Mesendoderm (in vitro differentiated cells): ENCODE results near the gene COPG2.
A peak's percentile ranks its signal among the peaks of the same experiment; 100 is the strongest.
"Not testable (repeated sequence)": the region's sequence is repeated elsewhere in the genome, so short reads cannot be mapped to it uniquely, and the experiment has no call there.

ENCODE experiments used
- DNase-seq: peaks from one replicate; pipeline ENCODE4 v3.0.0; 2013
- H2AK5ac ChIP-seq: 2 replicates; pipeline ENCODE4 v1.6.1; 2013; ENCODE audit warnings: low read length, inconsistent platforms
- H2BK120ac ChIP-seq: 2 replicates; pipeline ENCODE4 v1.6.1; 2013; ENCODE audit warnings: low read depth, mild to moderate bottlenecking, low read length, moderate library complexity, mixed read lengths
- H2BK15ac ChIP-seq: replicated peaks from 2 replicates; pipeline ENCODE4 v1.6.1; 2013; ENCODE audit warnings: low read depth, mild to moderate bottlenecking, moderate library complexity
- H2BK5ac ChIP-seq: 2 replicates; pipeline ENCODE4 v1.6.1; 2013; ENCODE audit warnings: low read length, inconsistent platforms
- H3K18ac ChIP-seq: 2 replicates; pipeline ENCODE4 v1.6.1; 2013; ENCODE audit warnings: mild to moderate bottlenecking, low read length, mixed read lengths
- H3K23ac ChIP-seq: one replicate; pipeline ENCODE4 v1.6.1; 2013; ENCODE audit warnings: low read length
- H3K27ac ChIP-seq: 2 replicates; pipeline ENCODE4 v1.5.1; 2013; ENCODE audit warnings: low read depth, mild to moderate bottlenecking, inconsistent platforms, low read length, moderate library complexity
- H3K27me3 ChIP-seq: 2 replicates; pipeline ENCODE4 v1.6.1; 2013; ENCODE audit warnings: low read length, control low read depth, mild to moderate bottlenecking, inconsistent platforms; ENCODE audit not compliant: insufficient read depth, poor library complexity
- H3K36me3 ChIP-seq: 2 replicates; pipeline ENCODE4 v1.6.1; 2013; ENCODE audit warnings: low read length, inconsistent platforms; ENCODE audit not compliant: control insufficient read depth, insufficient read depth
- H3K4ac ChIP-seq: one replicate; pipeline ENCODE4 v1.6.1; 2013; ENCODE audit warnings: low read depth, mild to moderate bottlenecking, low read length, moderate library complexity
- H3K4me1 ChIP-seq: 2 replicates; pipeline ENCODE4 v1.6.1; 2013; ENCODE audit warnings: low read depth, low read length, inconsistent platforms; ENCODE audit not compliant: control insufficient read depth
- H3K4me2 ChIP-seq: 2 replicates; pipeline ENCODE4 v1.6.1; 2013; ENCODE audit warnings: low read length
- H3K4me3 ChIP-seq: 2 replicates; pipeline ENCODE4 v1.5.1; 2013; ENCODE audit warnings: mild to moderate bottlenecking, low read length
- H3K56ac ChIP-seq: one replicate; pipeline ENCODE4 v1.6.1; 2013; ENCODE audit warnings: low read length
- H3K79me1 ChIP-seq: 2 replicates; pipeline ENCODE4 v1.6.1; 2013; ENCODE audit warnings: low read length, inconsistent platforms
- H3K79me2 ChIP-seq: 2 replicates; pipeline ENCODE4 v1.6.1; 2013; ENCODE audit warnings: mild to moderate bottlenecking, low read length; ENCODE audit not compliant: control insufficient read depth, insufficient read depth
- H3K9ac ChIP-seq: 2 replicates; pipeline ENCODE4 v1.6.1; 2013; ENCODE audit warnings: low read length, inconsistent platforms
- H4K5ac ChIP-seq: one replicate; pipeline ENCODE4 v1.6.1; 2013; ENCODE audit warnings: low read length
- H4K8ac ChIP-seq: one replicate; pipeline ENCODE4 v1.6.1; 2013; ENCODE audit warnings: low read depth, mild to moderate bottlenecking, control low read depth, low read length, moderate library complexity
- WGBS: extraction: QIAGEN DNeasy Blood & Tissue Kit; methylation state at CpG from one replicate; pipeline ENCODE4 v1.1.7; 2013; ENCODE audit warnings: low lambda C conversion rate, missing lambda C conversion rate; ENCODE audit not compliant: insufficient coverage; ENCODE audit errors: extremely low coverage; 5-methylcytosine and 5-hydroxymethylcytosine counted together

Gene COPG2

GRCh38 chr7:130591464-130591863 lies 77.1 kb downstream of the COPG2 start:
- H3K79me1 ChIP-seq, H2BK5ac ChIP-seq, H3K4me3 ChIP-seq, H3K4me1 ChIP-seq, H3K4ac ChIP-seq, H3K23ac ChIP-seq, H4K8ac ChIP-seq, H3K4me2 ChIP-seq, H3K9ac ChIP-seq, H3K18ac ChIP-seq, DNase-seq, H3K79me2 ChIP-seq, H2AK5ac ChIP-seq, H4K5ac ChIP-seq, H3K27me3 ChIP-seq, H2BK120ac ChIP-seq, H2BK15ac ChIP-seq, H3K56ac ChIP-seq, H3K36me3 ChIP-seq, H3K27ac ChIP-seq: not testable (repeated sequence)
- WGBS, result no CpG with 5 or more reads among the region's 30 CpGs

DNA sequence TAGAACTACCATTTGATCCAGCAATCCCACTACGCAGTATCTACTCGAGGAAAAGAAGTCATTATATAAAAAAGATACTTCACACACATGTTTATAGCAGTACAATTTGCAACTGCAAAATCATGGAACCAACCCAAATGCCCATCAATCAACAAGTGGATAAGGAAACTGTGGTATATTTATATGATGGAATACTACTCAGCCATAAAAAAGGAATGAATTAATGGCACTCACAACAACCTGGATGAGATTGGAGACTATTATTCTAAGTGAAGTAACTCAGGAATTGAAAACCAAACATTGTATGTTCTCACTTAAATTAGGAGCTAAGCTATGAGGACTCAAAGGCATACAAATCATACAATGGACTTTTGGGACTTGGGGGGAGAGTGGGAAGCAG lies 82.6 kb downstream of the COPG2 start:
- H3K27me3 ChIP-seq, H2BK15ac ChIP-seq, H3K4ac ChIP-seq, H4K8ac ChIP-seq, H3K18ac ChIP-seq, H3K56ac ChIP-seq, H3K79me2 ChIP-seq, H3K23ac ChIP-seq, H3K9ac ChIP-seq, DNase-seq, H3K79me1 ChIP-seq, H2BK5ac ChIP-seq, H2AK5ac ChIP-seq, H3K4me1 ChIP-seq, H3K4me3 ChIP-seq, H2BK120ac ChIP-seq, H3K36me3 ChIP-seq, H3K4me2 ChIP-seq, H4K5ac ChIP-seq, H3K27ac ChIP-seq: not testable (repeated sequence)
- WGBS, result no CpG with 5 or more reads among the region's 2 CpGs

DNA sequence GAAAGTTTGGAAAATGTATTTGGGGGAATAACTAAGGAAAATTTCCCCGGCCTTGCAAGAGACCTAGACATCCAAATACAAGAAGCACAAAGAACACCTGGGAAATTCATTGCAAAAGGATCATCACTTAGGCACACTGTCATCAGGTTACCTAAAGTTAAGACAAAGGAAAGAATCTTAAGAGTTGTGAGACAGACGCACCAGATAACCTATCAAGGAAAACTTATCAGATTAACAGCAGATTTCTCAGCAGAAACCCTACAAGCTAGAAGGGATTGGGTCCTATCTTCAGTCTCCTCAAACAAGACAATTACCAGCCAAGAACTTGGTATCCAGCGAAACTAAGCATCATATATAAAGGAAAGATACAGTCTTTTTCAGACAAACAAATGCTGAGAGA lies 93.4 kb downstream of the COPG2 start:
- not testable (repeated sequence) for H4K5ac ChIP-seq, H2BK15ac ChIP-seq, H3K4me2 ChIP-seq, H3K9ac ChIP-seq, H3K4me3 ChIP-seq, H3K36me3 ChIP-seq, H3K79me1 ChIP-seq, H3K18ac ChIP-seq, H3K79me2 ChIP-seq, H2AK5ac ChIP-seq, H4K8ac ChIP-seq, H2BK120ac ChIP-seq, H3K56ac ChIP-seq, H3K27me3 ChIP-seq, H3K4me1 ChIP-seq, H3K27ac ChIP-seq, H3K23ac ChIP-seq, H2BK5ac ChIP-seq, H3K4ac ChIP-seq
- DNase-seq, result peak; percentile 70
- WGBS, result no CpG with 5 or more reads among the region's 3 CpGs

GRCh38 chr7:130570144-130570543 lies 98.4 kb downstream of the COPG2 start:
- not testable (repeated sequence) for H3K18ac ChIP-seq, H4K5ac ChIP-seq, H3K4me3 ChIP-seq, H2AK5ac ChIP-seq, H3K27me3 ChIP-seq, H3K23ac ChIP-seq, H3K9ac ChIP-seq, H3K4me2 ChIP-seq, H3K79me1 ChIP-seq, H3K27ac ChIP-seq, H3K36me3 ChIP-seq, H2BK15ac ChIP-seq, H4K8ac ChIP-seq, H3K4me1 ChIP-seq, H3K56ac ChIP-seq, H2BK5ac ChIP-seq, H3K79me2 ChIP-seq, DNase-seq, H2BK120ac ChIP-seq, H3K4ac ChIP-seq

- H3K4me1 ChIP-seq, result no peaks in the 10 kb centered on the region
- H3K56ac ChIP-seq, result no peak overlapping the region
- no peak overlapping the region for H2AK5ac ChIP-seq
- H2BK120ac ChIP-seq, result no peak overlapping the region
- H3K9ac ChIP-seq, result no peak overlapping the region
- no peak overlapping the region for H2BK15ac ChIP-seq
- H3K36me3 ChIP-seq, result no peaks in the 10 kb centered on the region
- no peak overlapping the region for H3K4me2 ChIP-seq
- no peak overlapping the region for H3K4ac ChIP-seq
- no peak overlapping the region for H2BK5ac ChIP-seq
- H3K23ac ChIP-seq, result no peak overlapping the region
- no peak overlapping the region for H3K18ac ChIP-seq
- no peak overlapping the region for H3K4me3 ChIP-seq
- no peaks in the 10 kb centered on the region for H3K79me1 ChIP-seq
- WGBS, result no CpG with 5 or more reads among the region's 2 CpGs
- H4K5ac ChIP-seq, result no peak overlapping the region
- DNase-seq, result no peak
- H3K27me3 ChIP-seq, result no peaks in the 10 kb centered on the region
- no peaks in the 10 kb centered on the region for H3K79me2 ChIP-seq
- H3K27ac ChIP-seq, result no peak overlapping the region
- no peak overlapping the region for H4K8ac ChIP-seq
Measured at GRCh38 chr7:130566898-130567280, 101.7 kb downstream of the COPG2 start.

DNA sequence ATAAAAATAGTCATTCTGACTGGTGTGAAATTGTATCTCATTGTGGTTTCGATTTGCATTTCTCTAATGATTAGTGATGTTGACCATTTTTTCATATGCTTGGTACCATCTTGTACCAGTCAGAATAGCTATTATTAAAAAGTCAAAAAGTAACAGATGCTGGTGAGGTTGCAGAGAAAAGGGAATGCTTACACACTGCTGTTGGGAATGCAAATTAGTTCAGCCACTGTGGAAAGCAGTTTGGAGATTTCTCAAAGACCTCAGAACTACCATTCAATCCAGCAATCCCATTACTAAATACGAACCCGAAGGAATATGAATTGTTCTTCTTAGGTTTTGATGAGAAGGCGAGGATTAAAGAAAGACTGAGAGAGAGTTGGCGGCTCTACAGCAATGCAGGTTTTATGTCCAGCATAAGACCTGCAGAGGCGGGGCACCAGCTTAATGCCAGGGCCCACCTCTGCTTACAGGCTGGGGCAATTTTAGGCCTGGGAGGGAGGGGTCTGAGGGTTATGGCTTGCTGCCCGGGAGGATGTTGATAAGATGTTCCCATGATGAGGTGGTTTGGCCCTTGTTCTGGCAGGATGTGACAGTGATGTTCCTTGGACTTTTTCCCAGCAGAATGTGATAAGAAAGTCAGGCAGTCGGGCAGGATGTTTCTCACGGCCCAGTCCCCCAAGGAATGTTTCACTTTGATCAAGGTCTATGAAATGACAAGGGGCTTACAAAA lies 102.2 kb downstream of the COPG2 start:
- Histone ChIP-seq H3K18ac (no peak overlapping the region), H3K36me3 (no peaks in the 10 kb centered on the region), H3K27ac (no peak overlapping the region), H3K56ac (no peak overlapping the region), H3K27me3 (no peaks in the 10 kb centered on the region), H3K79me2 (no peaks in the 10 kb centered on the region), H3K4ac (no peak overlapping the region), H3K23ac (no peak overlapping the region), H3K9ac (no peak overlapping the region), H2BK5ac (no peak overlapping the region), H3K79me1 (no peaks in the 10 kb centered on the region), H2BK15ac (no peak overlapping the region), H3K4me1 (no peaks in the 10 kb centered on the region), H2BK120ac (no peak overlapping the region), H2AK5ac (no peak overlapping the region), H3K4me2 (no peak overlapping the region), H3K4me3 (no peak overlapping the region), H4K5ac (no peak overlapping the region), H4K8ac (no peak overlapping the region)
- WGBS, result no CpG with 5 or more reads among the region's 9 CpGs
- DNase-seq, result no peak
